ENCODE measurements around the gene TRAF5. TPM values are rescaled to one million over a fixed set of nuclear protein-coding genes. Genes with fewer than 3 reads are reported as not detected.

TRAF5 gene
- total and polyA plus RNA-seq, 7 donors, result 1.1 to 5.1 (median 1.8) TPM

DNA sequence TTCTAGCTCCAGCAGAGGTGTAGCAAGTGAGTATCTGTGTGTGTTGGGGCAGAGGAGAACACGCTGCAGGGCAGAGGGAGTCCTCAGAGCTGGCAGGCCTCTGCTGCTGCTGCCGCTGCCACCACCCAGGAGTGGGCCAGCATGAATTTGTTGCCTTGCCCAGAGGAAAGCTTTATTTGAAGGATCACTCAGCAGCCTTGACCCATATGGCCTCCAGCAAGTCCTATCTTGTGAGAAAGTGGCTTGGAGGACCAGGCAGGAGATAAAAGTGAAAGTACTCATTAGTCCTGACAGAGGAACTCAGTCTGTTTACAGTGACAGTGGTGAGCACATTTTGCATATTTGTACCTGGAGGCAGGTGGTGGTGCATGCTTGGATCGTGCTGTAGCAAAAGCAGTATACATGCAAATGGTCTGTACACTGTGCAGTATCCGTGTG is 3.1 kb downstream of the TRAF5 start:
- TF ChIP-seq, protein P1, sequence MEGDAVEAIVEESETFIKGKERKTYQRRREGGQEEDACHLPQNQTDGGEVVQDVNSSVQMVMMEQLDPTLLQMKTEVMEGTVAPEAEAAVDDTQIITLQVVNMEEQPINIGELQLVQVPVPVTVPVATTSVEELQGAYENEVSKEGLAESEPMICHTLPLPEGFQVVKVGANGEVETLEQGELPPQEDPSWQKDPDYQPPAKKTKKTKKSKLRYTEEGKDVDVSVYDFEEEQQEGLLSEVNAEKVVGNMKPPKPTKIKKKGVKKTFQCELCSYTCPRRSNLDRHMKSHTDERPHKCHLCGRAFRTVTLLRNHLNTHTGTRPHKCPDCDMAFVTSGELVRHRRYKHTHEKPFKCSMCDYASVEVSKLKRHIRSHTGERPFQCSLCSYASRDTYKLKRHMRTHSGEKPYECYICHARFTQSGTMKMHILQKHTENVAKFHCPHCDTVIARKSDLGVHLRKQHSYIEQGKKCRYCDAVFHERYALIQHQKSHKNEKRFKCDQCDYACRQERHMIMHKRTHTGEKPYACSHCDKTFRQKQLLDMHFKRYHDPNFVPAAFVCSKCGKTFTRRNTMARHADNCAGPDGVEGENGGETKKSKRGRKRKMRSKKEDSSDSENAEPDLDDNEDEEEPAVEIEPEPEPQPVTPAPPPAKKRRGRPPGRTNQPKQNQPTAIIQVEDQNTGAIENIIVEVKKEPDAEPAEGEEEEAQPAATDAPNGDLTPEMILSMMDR (IDR thresholded peaks at IDR 0.05), result no peak
- DNase-seq, result no peak
- intact Hi-C loops (cut with DNase I), result loop anchor here in 1 of 2 donors (5.0 to 10.0 kb wide), 3 partner anchors 53 to 325 kb away; no protein-coding TSS in a partner anchor
- 72 to 90% (median 86%) methylated on average over 4 of the region's 4 CpGs for WGBS, 3 donors
- H3K4me3 ChIP-seq, result no peak overlapping the region
- peaks cover 3% of the 10 kb centered on the region for H3K4me1 ChIP-seq
- no peak overlapping the region for H3K27ac ChIP-seq
- no peaks in the 10 kb centered on the region for H3K27me3 ChIP-seq (ENCODE audit: insufficient read depth in 3 of 3, low read length in 2 of 3)
- H3K36me3 ChIP-seq (ENCODE audit: insufficient read depth in 1 of 2, low read depth in 1 of 2), result no peaks in the 10 kb centered on the region
- ATAC-seq, result no peak
- H3K9me3 ChIP-seq, result no peaks in the 10 kb centered on the region

DNA sequence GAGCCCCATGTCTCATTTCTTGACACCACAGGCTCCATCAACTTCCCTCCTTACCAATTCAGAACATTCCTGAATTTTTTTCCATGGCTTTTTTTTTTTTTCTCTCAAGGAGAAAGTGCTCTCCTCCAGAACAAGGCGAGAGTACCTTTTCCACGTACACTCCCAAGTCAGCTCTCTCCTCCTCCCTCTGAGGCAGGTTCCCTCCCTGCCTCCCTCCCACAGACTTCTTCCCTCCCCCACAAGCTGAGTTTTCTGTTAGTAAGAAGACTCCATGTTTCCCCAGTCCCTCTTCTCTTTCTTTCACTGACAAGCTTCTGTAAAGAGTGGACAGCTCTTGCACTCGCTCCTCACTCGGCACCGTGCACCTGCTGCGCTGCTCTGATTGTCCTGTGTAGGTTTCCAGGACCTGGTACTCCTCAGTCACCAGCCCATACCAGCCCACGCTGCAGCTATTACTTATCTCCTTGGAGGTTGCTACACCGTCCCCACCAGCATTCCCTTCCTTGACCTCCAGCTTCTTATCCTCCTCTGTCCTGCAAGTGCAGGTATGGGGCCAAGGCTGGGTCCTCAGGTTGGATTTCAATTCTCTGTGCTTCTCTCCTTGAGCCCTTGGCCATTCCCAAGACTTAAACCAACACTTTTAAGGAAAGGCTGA is 3.8 kb downstream of the TRAF5 start:
- no peak overlapping the region for H3K27ac ChIP-seq
- H3K27me3 ChIP-seq (ENCODE audit: insufficient read depth in 3 of 3, low read length in 2 of 3), result no peaks in the 10 kb centered on the region
- TF ChIP-seq, protein P1 (IDR thresholded peaks at IDR 0.05), result no peak
- 91 to 97% (median 96%) methylated on average over 8 of the region's 8 CpGs for WGBS, 3 donors
- H3K36me3 ChIP-seq (ENCODE audit: insufficient read depth in 1 of 2, low read depth in 1 of 2), result no peaks in the 10 kb centered on the region
- no peak overlapping the region for H3K4me3 ChIP-seq
- DNase-seq, result no peak
- no peak for ATAC-seq
- peaks cover 3% of the 10 kb centered on the region for H3K4me1 ChIP-seq
- H3K9me3 ChIP-seq, result no peaks in the 10 kb centered on the region
- intact Hi-C loops (cut with DNase I), result no loop called here

DNA sequence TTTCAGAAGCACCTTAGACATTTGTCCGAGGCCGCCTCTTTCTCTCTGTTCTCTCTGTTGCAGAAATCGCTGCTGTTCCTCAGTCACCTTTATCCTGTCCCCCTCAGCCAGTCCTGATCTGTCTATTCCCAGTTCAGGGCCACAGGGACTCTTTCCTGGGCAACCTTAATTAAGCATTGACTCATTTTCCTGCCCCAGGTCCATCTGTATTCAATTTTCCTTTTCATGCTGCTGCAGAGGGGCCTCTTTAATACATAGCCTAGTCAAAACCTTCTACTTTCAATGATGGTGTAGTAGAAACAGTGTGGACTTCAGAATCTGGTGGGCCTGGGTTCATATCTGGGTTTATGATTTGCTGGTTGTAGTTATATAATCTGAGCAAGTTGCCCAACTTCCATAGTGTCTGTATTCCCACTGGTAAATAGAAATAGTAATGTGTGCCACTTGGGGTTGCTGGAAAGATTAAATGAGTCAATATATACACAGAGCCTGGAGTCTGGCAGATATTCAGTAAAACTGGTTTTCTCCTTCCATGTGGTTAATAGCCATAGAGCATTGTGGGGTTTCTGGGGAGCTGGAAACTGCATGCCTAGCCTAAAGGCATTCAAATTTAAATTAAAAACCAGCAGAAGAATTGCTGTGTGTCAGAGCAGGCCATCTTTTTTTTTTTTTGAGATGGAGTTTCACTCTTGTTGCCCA is 4.5 kb downstream of the TRAF5 start:
- DNase-seq (no peak), ATAC-seq (no peak)
- H3K27me3 ChIP-seq (ENCODE audit: insufficient read depth in 3 of 3, low read length in 2 of 3), result no peaks in the 10 kb centered on the region
- TF ChIP-seq, protein P1 (IDR thresholded peaks at IDR 0.05), result no peak
- H3K36me3 ChIP-seq (ENCODE audit: insufficient read depth in 1 of 2, low read depth in 1 of 2), result no peaks in the 10 kb centered on the region
- 94 to 96% (median 96%) methylated on average over 3 of the region's 3 CpGs for WGBS, 3 donors
- no peak overlapping the region for H3K4me3 ChIP-seq
- no peak overlapping the region for H3K27ac ChIP-seq
- H3K4me1 ChIP-seq, result peaks cover under 1% of the 10 kb centered on the region
- intact Hi-C loops (cut with DNase I), result no loop called here
- H3K9me3 ChIP-seq, result no peaks in the 10 kb centered on the region

DNA sequence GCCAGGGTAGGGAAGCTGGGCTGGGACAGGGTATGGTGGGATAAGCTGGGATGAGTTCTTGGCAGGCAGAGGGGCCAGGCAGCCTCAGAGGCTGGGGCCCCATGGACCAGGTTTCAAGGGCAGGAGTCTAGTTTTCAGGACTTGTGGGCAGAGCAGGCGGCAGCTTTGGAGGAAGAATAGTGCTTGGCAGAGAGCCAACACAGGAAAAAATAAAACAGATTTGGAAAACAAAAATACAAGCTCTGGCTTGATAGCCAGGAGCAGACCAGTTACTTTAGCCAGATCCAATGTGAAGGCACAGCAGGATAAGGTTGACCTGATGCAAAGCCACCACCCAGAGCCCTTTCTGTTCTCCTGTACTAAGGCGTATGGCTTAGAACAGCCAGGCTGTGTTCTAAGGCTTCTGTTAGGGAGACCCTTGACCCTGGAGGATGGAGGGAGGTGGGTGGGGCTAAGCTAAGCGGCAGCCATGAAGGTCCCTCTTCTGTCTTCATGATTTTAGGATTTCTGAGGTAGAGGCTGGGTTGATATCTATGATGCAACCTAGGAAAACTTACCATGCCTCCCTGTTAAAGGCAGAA is 5.5 kb downstream of the TRAF5 start:
- DNase-seq (no peak), ATAC-seq (no peak)
- no peaks in the 10 kb centered on the region for H3K27me3 ChIP-seq (ENCODE audit: insufficient read depth in 3 of 3, low read length in 2 of 3)
- H3K27ac ChIP-seq, result no peak overlapping the region
- no peaks in the 10 kb centered on the region for H3K9me3 ChIP-seq
- 59 to 78% (median 68%) methylated on average over 3 of the region's 3 CpGs for WGBS, 3 donors
- no peak overlapping the region for H3K4me3 ChIP-seq
- TF ChIP-seq, protein P1 (IDR thresholded peaks at IDR 0.05), result no peak
- no peaks in the 10 kb centered on the region for H3K4me1 ChIP-seq
- no peaks in the 10 kb centered on the region for H3K36me3 ChIP-seq (ENCODE audit: insufficient read depth in 1 of 2, low read depth in 1 of 2)
- intact Hi-C loops (cut with DNase I), result no loop called here
